Uterus (tissue), 2 donors: ENCODE data around the gene DIP2B.

Source experiments
- POLR2A ChIP-seq, 2 donors: fragments of 450-650 bp; IDR thresholded peaks; one replicate each; pipeline ENCODE4 v1.6.1; 2016; ENCODE audit warnings: antibody characterized with exemption in 2 of 2, mild to moderate bottlenecking in 1 of 2, moderate library complexity in 1 of 2
- TF ChIP-seq, protein P1 (sequence below), 4 experiments: fragments of 200-600 bp in 2 of 4; fragments of 450-650 bp in 2 of 4; sonication (generic) in 2 of 4; IDR thresholded peaks; one replicate each; pipeline ENCODE4 v1.5.1; 2016 to 2019; ENCODE audit warnings: antibody characterized with exemption in 4 of 4, mild to moderate bottlenecking in 2 of 4, moderate library complexity in 1 of 4

DNA sequence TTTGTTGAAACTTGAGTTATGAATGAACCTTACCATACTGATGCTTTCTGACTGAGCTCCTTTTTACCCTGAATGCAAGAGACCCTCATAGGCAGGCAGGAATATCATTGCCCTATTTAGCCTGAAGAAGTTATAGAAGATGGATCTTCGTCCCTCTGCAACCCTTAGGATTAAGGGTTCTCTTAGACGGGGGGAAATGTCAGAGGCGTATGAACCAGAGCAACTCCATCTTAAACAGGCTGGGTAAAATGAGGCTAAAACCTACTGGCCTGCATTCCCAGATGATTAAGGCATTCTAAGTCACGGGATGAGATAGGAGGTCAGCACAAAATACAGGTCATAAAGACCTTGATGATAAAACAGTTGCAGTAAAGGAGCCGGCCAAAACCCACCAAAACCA, 266.6 kb downstream of the DIP2B start:
- TF ChIP-seq, protein P1, sequence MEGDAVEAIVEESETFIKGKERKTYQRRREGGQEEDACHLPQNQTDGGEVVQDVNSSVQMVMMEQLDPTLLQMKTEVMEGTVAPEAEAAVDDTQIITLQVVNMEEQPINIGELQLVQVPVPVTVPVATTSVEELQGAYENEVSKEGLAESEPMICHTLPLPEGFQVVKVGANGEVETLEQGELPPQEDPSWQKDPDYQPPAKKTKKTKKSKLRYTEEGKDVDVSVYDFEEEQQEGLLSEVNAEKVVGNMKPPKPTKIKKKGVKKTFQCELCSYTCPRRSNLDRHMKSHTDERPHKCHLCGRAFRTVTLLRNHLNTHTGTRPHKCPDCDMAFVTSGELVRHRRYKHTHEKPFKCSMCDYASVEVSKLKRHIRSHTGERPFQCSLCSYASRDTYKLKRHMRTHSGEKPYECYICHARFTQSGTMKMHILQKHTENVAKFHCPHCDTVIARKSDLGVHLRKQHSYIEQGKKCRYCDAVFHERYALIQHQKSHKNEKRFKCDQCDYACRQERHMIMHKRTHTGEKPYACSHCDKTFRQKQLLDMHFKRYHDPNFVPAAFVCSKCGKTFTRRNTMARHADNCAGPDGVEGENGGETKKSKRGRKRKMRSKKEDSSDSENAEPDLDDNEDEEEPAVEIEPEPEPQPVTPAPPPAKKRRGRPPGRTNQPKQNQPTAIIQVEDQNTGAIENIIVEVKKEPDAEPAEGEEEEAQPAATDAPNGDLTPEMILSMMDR (IDR thresholded peaks at IDR 0.05), result no peak
- TF ChIP-seq POLR2A (IDR thresholded peaks at IDR 0.05), result no peak
